Activated gamma-delta T cell (primary cell): ENCODE data around the gene UBE2E1.

Experiments used
- DNase-seq: peaks from one replicate; lab custom pipeline; 2025; lab: John Stamatoyannopoulos, UW

UBE2E1 gene

GRCh38 chr3:23820888-23821287 is 15.1 kb downstream of the UBE2E1 start:
- no peak for DNase-seq

GRCh38 chr3:23821858-23822257 is 16.1 kb downstream of the UBE2E1 start:
- no peak for DNase-seq

GRCh38 chr3:23822559-23822958 is 16.8 kb downstream of the UBE2E1 start:
- no peak for DNase-seq

GRCh38 chr3:23823620-23824019 is 17.9 kb downstream of the UBE2E1 start:
- DNase-seq, result no peak

- no peak for DNase-seq
Measured at GRCh38 chr3:23824699-23825444, 19.1 kb downstream of the UBE2E1 start.

- DNase-seq, result no peak
Measured at GRCh38 chr3:23825802-23826201, 20.0 kb downstream of the UBE2E1 start.

GRCh38 chr3:23826382-23827064 is 20.8 kb downstream of the UBE2E1 start:
- DNase-seq, result no peak

GRCh38 chr3:23829242-23829934 is 23.6 kb downstream of the UBE2E1 start:
- DNase-seq, result no peak

GRCh38 chr3:23830869-23831484 is 25.2 kb downstream of the UBE2E1 start:
- DNase-seq, result no peak

- no peak for DNase-seq
Measured at GRCh38 chr3:23831517-23832394, 26.0 kb downstream of the UBE2E1 start.

GRCh38 chr3:23832523-23832922 is 26.8 kb downstream of the UBE2E1 start:
- DNase-seq, result no peak

GRCh38 chr3:23834082-23834870 is 28.5 kb downstream of the UBE2E1 start:
- DNase-seq, result no peak

- no peak for DNase-seq
Measured at GRCh38 chr3:23835087-23835486, 29.3 kb downstream of the UBE2E1 start.

GRCh38 chr3:23835802-23836201 is 30.0 kb downstream of the UBE2E1 start:
- DNase-seq, result no peak

- no peak for DNase-seq
Measured at GRCh38 chr3:23836536-23837230, 30.9 kb downstream of the UBE2E1 start.

- no peak for DNase-seq
Measured at GRCh38 chr3:23837286-23837685, 31.5 kb downstream of the UBE2E1 start.

- no peak for DNase-seq
Measured at GRCh38 chr3:23837691-23838090, 31.9 kb downstream of the UBE2E1 start.

- DNase-seq, result no peak
Measured at GRCh38 chr3:23840521-23840920, 34.8 kb downstream of the UBE2E1 start.

GRCh38 chr3:23843869-23844268 is 38.1 kb downstream of the UBE2E1 start:
- DNase-seq, result no peak
